Measurements from ENCODE around the gene KIAA0232. TPM values are rescaled to one million over a fixed set of nuclear protein-coding genes. Genes with fewer than 3 reads are reported as not detected.

The KIAA0232 gene
- total and polyA plus RNA-seq, 7 donors: 8.7 to 79.8 (median 53.3) TPM

- peak overlapping the region; percentile 79 for H3K27ac ChIP-seq
- 91 to 95% (median 94%) methylated on average over 14 of the region's 14 CpGs for WGBS, 3 donors
- no peaks in the 10 kb centered on the region for H3K9me3 ChIP-seq
- H3K36me3 ChIP-seq (ENCODE audit: insufficient read depth in 1 of 2, low read depth in 1 of 2): peaks cover 12 to 90% of the 10 kb centered on the region in 2 donors
- peaks cover 43% of the 10 kb centered on the region for H3K4me1 ChIP-seq
- DNase-seq (no peak), ATAC-seq (no peak)
- H3K4me3 ChIP-seq: no peak overlapping the region
- no peaks in the 10 kb centered on the region for H3K27me3 ChIP-seq (ENCODE audit: insufficient read depth in 3 of 3, low read length in 2 of 3)
- no peak for TF ChIP-seq CTCF (IDR thresholded peaks at IDR 0.05)
- intact Hi-C loops (cut with DNase I): no loop called here
Observed at GRCh38 chr4:6877067-6877466, 94.5 kb downstream of the KIAA0232 start.

GRCh38 chr4:6878451-6879059 lies 96.0 kb downstream of the KIAA0232 start:
- H3K4me1 ChIP-seq: peaks cover 29% of the 10 kb centered on the region
- intact Hi-C loops (cut with DNase I): no loop called here
- DNase-seq (no peak), ATAC-seq (peak in 2 of 4 donors; percentile 23 to 50)
- no peaks in the 10 kb centered on the region for H3K9me3 ChIP-seq
- H3K27ac ChIP-seq: peak overlapping the region; percentile 79
- no peaks in the 10 kb centered on the region for H3K27me3 ChIP-seq (ENCODE audit: insufficient read depth in 3 of 3, low read length in 2 of 3)
- H3K36me3 ChIP-seq (ENCODE audit: insufficient read depth in 1 of 2, low read depth in 1 of 2): peaks cover 14 to 90% of the 10 kb centered on the region in 2 donors
- 55 to 72% (median 59%) methylated on average over 11 of the region's 11 CpGs for WGBS, 3 donors
- TF ChIP-seq CTCF (IDR thresholded peaks at IDR 0.05): no peak
- H3K4me3 ChIP-seq: no peak overlapping the region

GRCh38 chr4:6880691-6881090 lies 98.2 kb downstream of the KIAA0232 start:
- H3K4me1 ChIP-seq: peaks cover 16% of the 10 kb centered on the region
- DNase-seq (no peak), ATAC-seq (no peak)
- H3K9me3 ChIP-seq: no peaks in the 10 kb centered on the region
- no peaks in the 10 kb centered on the region for H3K27me3 ChIP-seq (ENCODE audit: insufficient read depth in 3 of 3, low read length in 2 of 3)
- peaks cover 14 to 80% of the 10 kb centered on the region in 2 donors for H3K36me3 ChIP-seq (ENCODE audit: insufficient read depth in 1 of 2, low read depth in 1 of 2)
- intact Hi-C loops (cut with DNase I): no loop called here
- no peak overlapping the region for H3K27ac ChIP-seq
- H3K4me3 ChIP-seq: no peak overlapping the region
- WGBS, 3 donors: 94 to 96% (median 95%) methylated on average over 7 of the region's 7 CpGs
- no peak for TF ChIP-seq CTCF (IDR thresholded peaks at IDR 0.05)

GRCh38 chr4:6881908-6882307 lies 99.4 kb downstream of the KIAA0232 start:
- WGBS, 3 donors: 75 to 77% (median 76%) methylated on average over 16 of the region's 16 CpGs
- no peaks in the 10 kb centered on the region for H3K9me3 ChIP-seq
- ATAC-seq (no peak), DNase-seq (no peak)
- TF ChIP-seq CTCF (IDR thresholded peaks at IDR 0.05): no peak
- no peaks in the 10 kb centered on the region for H3K27me3 ChIP-seq (ENCODE audit: insufficient read depth in 3 of 3, low read length in 2 of 3)
- no peak overlapping the region for H3K4me3 ChIP-seq
- H3K36me3 ChIP-seq (ENCODE audit: insufficient read depth in 1 of 2, low read depth in 1 of 2): peaks cover 14 to 72% of the 10 kb centered on the region in 2 donors
- intact Hi-C loops (cut with DNase I): no loop called here
- H3K27ac ChIP-seq: peak overlapping the region; percentile 30
- H3K4me1 ChIP-seq: peaks cover 21% of the 10 kb centered on the region

Data from psoas muscle (tissue), 8 donors.